Activated gamma-delta T cell (primary cell): Measurements from ENCODE around the gene FAM76A.
"Not testable (repeated sequence)": the region's sequence is repeated elsewhere in the genome, so short reads cannot be mapped to it uniquely, and the experiment has no call there.

ENCODE experiments used
- DNase-seq: peaks from one replicate; lab custom pipeline; 2025; lab: John Stamatoyannopoulos, UW

The FAM76A gene

DNA sequence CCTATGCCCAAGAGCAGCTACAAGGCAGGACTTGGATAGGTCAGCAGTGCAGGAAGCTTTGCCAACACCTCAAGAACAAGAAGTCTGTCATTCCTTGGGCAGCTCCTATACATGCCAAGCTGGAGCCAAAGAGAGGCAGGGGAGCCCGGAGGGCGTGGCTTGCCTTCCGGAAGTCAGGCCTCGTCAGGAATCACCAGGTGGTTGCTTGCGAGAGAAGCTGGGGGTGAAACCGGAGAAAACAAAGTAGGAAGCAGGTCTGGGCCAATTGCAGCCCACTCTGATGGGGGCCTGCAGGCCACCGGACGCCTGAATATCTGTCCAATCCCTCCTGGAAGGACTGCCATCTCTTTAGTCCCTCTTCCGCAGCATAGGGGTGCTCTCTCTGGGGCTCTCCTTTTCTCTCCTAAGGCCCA lies 794 bp upstream of the FAM76A start:
- no peak for DNase-seq

DNA sequence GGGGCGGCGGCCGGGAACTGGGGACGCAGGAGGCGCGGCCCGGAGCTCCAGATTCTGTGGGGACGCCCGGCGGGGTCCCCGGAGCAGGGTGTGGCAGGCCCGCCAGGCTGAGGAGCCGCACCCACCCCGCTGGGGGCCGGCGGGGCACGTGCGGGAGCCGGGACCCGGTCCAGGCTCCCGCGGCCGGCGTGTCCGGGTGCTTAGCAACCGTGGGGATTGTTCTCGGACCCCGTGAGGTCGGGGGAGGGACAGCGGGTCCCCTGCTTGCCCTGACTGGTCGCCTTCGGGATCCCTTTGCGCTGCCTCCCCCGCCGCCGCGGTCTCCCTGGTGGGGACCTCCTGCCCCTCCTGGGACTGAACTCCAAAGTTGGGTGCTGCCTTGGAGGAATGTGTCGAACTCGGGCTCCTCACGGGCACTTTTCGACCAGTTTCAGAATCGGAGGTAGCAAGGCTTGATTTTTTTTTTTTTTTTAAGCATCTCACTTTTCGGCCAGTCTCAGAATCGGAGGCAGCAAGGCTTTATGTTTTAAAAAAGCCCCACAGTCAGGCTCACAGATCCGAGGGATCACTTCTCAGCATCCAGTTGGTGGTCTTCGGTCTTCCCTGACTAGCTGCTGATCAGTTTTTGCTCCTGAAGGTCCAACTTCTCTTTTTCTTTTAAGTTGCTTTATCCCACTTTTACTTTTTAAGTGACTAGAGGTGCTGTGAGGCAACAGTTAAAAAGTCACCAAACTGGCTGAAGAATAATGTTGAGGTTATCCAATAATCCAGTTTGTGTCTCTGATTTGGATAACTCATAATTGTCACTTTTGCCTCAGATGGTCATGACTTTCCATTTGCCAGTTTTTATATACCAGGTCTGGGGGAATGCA lies 648 bp downstream of the FAM76A start:
- DNase-seq = peak; percentile 43

DNA sequence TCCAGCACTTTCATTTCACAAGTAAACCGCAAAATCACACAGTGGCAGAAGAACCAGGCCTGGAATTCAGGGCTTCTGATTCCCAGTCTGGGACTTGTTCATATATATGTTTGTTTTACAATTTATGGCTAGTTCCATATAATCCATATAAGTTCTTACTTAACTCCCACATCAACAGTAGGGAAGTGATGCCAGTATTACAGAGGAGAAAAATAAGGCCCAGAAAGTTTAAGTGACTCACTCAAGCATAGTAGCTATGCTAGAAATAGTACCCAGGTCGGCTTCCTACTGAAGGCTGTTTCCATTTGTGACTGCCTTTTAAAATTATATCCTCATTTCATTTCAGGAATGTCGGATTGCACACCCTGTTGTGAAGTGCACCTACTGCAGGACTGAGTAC lies 1.4 kb downstream of the FAM76A start:
- DNase-seq = no peak

DNA sequence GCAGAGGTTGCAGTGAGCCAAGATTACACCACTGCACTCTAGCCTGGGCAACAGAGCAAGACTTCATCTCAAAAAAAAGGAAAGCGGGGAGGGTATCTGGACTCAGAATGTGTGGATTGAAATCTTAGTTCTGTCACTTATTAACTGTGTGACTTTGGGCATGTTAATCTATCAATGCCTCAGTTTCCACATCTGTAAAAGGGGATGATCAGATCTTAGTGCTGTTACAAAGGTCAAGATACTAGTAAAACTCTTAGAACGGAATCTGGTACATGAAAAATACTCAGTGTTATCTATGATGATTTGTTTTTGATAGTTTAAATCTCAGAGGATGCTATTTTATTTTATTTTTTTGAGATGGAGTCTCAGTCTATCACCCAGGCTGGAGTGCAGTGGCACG lies 10.5 kb downstream of the FAM76A start:
- no peak for DNase-seq

DNA sequence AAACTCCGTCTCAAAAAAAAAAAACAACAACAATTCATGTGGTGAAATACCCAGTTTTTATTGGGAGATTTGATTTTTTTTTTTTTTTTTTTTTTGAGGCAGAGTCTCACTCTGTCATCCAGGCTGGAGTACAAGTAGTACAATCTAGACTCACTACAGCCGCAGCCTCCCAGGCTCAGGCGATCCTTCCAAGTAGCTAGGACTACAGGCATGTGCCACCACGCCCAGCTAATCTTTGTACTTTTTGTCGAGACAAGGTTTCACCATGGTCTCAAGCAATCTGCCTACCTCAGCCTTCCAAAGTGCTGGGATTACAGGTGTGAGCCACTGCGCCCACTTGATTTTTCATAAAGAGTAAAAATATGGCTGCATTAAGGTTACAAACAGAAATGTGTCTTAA lies 15.4 kb downstream of the FAM76A start:
- no peak for DNase-seq

DNA sequence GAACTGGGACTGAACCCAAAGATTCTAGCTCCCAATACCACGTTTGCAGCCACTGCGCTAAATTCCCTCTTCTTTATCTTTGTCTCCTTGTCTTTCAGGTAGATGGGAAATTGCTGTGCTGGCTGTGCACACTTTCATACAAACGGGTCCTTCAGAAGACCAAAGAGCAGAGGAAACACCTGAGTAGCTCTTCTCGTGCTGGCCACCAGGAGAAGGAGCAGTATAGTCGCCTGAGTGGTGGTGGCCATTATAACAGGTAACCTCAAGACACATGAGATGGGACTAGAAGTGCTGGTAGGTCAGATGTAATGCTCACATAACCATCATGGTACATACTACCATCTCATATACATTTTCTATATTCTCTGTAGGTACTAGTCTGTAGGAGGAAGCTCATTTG lies 18.8 kb downstream of the FAM76A start:
- no peak for DNase-seq

DNA sequence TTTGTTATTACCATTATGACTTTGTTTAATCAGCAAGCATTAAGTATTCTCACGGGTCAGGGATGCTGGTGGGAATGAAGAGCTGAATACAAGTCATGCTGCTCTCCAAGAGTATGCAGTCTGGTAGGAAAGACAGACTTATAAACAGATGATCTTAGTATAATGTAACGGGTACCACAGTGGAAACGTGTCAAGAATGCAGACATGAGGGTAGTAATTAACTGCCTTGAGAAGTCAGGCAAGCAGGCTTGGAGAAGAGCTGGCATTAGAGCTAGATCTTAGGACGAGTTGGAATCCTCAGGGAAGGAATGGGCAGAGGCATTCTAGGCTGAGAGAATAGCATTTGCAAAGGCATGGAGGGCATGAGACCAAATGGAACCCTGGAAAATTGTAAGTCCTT lies 19.7 kb downstream of the FAM76A start:
- no peak for DNase-seq

DNA sequence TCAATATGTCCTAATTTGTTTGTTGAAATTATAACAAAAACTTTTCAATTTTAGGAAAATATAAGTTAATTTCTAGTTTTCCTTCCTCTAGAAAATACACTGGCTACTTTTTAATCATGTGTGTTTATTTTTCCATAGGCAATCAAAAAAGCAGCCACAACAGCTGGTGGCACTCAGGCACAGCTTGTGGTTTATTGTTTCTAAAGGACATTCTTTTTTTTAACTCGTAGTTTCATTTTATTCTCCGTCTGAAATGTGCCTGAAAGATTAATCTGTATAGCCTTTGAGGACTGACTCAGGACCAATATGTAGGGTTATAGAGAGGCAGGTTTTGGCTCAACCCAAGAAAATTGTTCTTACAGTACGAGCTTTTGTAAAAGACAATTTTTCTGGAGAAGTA lies 26.6 kb downstream of the FAM76A start:
- no peak for DNase-seq

DNA sequence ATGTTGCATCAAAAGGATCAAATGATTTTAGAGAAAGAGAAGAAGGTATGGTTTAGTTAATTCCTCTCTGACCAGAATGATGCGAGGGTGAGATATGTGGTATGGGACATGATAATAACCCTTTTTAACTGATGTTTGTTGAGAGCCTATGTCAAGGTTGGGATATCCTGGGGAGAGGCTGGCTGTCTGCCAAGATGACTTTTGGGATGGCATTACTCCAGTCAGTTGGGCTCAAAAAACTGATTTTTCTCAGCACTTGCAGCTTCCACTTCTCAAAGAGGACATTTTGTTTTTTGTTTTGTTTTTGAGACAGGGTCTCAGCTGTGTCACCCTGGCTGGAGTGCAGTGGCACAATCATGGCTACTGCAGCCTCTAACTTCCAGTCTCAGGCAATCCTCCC lies 29.5 kb downstream of the FAM76A start:
- no peak for DNase-seq

DNA sequence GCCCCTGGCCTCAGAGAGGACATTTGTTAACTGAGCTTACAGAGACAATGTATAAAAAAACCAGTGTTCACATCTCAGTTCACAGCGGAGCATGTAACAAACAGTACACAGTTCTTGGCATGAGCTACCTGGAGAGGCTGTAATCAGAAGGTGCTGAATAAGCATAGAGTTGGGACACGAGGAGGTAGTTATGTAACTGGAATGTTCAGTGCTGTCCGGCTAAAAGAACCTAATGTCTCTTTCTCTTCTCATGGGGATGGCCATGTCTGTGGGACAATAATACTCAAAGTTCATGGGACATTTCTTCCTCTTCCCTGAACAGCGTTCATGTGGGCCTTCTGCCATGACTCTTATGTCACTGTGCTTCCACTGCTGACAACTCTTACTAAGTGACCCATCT lies 30.1 kb downstream of the FAM76A start:
- DNase-seq = no peak

DNA sequence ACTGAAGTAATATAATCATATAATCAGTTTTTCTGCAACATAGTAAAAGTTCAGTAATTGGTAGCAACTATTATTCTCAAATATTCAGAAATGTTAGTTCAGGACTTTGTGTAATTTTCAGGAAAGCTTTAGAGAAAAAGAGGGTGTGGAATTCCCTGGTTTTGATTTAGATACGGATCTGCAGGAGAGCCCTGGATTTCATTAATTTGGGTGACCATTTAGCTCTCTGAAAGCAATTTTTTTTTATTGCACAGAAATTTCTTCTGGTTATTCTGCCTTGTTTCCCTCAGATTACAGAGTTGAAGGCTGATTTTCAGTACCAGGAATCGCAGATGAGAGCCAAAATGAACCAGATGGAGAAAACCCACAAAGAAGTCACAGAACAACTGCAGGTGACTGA lies 33.5 kb downstream of the FAM76A start:
- no peak for DNase-seq

DNA sequence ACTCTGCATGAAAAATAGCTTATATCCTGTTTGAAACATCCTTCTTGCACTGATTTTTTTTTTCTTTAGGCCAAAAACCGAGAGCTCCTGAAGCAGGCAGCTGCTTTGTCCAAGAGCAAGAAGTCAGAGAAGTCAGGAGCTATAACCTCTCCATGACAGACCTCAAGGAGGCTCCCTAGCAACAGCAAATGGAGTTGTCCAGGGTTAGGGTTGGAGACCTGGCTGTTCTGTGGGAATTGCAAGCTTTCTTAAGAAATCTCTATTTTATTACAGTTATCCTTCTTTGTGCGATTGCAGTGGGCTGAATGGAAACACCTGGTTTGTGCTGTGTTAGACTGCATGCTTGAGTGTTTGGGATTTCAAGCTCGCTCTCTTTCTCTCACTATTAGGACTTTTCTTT lies 34.7 kb downstream of the FAM76A start:
- no peak for DNase-seq

DNA sequence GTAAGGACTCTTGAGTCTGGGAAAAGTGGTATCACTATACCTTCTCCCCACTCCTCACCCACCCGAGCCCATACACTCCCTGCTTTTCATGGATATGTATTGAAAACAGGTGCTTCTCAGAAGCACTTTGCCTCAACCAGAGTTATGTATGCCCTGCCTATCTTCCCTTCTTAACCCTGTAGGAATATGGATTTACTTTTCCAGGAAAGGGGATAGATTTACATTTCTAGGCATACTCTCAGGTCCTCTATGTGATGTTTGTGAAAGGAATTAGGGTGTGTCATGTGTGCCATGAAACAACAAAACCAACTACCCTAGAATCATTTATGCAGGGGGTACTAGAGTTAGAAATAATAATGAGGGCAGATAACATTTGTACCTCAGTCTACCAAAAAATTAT lies 36.3 kb downstream of the FAM76A start:
- no peak for DNase-seq

DNA sequence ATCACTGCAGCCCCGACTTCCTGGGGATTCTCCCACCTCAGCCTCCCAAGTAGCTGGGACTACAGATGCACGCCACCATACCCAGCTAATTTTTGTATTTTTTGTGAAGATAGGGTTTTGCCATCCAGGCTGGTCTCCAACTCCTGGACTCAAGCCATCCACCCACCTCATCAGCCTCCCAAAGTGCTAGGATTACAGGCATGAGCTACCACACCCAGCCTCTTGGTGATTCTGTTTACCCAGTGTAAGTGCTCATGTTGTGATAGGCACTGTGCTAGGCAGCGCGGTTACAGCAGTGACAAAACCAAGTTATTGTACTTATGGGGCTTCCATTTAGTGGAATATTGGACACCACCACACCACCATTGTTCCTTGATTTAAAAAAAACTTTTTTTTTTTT lies 37.6 kb downstream of the FAM76A start:
- DNase-seq = no peak

DNA sequence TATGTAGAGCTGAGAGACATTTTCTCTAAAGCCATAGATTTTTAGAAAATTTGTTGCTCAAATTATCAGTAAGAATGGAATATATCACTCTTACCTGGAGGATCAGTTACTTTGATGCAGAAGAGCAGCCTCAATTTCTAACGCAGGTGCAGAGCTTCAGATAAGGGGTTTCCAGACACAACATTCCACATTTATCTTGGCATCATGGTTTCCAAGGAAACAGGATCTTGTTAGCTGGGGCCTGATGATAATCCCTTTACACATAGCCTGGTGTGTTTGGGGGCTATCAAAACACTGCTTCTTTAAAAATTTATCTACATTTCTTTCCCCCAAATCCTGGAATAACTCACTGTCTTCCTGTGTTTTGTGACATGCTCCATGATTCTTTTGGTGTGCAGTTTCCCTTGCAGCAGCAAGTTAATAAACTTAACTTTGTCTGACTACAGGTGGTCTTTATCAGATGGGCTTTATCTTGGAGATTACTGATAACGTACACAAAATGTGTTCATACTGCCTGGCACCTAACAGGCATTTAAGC lies 44.6 kb downstream of the FAM76A start:
- DNase-seq = no peak

DNA sequence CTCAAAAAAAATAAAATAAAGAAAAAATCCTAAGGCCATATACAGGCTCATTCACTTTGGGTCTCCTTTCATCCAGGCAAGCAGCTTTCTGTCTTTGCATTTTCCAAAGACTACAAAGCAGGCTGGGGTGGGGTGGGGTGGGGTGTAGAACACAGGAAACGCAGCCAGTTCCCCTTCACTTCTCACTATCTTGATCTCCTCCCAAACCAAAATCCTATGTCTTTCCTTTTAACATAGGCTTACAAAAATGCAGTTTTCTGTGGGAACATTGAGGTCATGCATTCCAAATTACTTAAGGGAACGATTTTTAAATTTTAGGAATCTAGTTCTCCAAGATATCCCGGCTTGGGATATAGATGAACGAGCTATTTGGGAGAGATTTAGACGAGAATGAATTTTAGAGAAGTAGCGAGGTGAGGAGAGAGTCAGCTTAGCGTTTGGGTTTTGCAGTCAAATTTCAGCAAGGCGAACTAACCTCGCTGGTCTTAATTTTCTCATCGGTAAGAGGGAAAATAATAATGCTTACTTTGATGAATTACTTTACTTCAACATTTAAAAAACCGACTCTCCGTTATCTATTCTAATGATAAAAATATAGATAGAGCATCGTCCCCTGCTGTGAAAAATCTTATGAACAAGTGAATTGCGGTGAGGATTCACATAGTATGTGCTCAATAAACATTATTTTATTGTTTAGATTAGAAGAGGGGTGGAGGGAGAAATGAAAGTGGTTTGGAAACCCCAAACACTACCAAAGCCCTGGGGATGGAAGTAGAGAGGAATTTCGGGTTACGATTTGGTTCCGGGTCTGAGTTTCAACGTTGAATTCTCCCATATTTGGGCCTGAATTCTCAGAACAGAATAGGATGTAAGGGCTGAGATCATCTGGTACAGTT lies 46.5 kb downstream of the FAM76A start:
- DNase-seq = no peak

DNA sequence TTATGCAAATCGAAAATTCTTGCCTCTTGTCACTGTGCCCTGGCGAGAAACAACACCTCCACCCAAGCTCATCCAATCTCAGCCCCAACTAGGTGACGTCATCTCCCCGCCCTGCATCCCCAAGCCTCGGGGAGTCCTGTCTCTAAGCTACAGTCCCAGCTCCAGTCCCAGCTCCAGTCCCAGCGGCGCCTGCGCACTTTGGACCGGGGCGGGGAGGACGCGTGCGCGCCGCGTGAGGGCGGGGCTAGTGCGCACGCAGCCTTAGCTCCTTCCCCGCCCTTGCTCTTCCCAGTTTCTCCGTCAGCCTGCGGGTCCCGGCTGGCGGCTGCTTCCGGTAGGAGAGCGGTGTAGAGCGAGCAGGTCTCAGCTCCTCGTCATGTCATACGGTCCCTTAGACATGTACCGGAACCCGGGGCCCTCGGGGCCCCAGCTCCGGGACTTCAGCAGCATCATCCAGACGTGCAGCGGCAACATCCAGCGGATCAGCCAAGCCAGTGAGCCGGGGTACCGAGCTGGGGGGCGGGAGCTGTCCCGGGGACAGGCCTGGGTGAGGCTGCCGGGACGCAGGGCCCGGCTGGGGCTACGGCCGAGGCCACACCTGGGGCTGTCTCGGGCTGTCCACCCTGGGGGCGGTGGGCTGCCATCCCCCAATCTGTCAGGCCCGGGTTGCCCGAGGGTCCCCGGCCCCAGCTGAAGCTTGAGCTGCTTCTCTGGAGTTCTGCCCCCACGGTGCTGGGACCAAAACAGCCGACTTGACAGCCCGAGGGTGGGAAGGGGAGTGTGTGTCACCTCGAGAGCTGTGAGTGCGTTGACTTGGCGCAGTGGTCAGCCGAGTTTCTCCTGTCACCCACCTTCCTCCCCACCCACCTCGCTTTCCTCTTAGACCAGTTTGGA lies 47.4 kb downstream of the FAM76A start, which contains the start of gene STX12:
TSS of gene STX12 (plus strand) at position 288 of the 894 bp plus-strand sequence. CDS start at position 377, 89 bp downstream.
- DNase-seq = peak; percentile 95

DNA sequence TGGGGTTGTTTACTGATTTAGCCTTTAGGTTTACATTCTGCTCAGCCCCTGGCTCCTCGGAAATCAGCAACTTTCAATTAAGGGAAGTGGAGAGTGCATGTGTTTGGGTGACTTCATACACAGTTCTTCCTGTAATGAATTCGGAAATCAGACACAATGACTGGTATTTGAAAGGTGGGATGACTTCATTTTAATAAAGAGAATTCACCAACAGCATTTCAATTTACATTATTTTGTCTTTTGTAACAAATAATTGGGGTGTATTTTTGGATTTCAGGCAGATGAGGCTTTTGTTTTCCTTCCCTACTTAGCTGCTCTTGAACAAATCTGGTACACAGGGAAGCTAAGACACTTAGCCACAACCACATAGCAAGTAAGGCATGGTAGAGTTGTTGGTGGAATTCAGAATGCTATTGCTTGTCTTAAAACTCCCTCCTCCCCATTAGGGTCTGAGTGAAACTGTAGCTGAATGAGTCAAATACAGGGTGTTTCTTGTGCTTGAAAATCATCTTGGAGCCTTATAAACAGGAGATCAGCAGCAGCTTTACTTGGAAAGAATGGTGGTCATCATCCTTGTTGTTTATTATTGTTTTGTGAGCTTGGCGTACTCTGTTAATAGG lies 48.2 kb downstream of the FAM76A start:
- DNase-seq = no peak

DNA sequence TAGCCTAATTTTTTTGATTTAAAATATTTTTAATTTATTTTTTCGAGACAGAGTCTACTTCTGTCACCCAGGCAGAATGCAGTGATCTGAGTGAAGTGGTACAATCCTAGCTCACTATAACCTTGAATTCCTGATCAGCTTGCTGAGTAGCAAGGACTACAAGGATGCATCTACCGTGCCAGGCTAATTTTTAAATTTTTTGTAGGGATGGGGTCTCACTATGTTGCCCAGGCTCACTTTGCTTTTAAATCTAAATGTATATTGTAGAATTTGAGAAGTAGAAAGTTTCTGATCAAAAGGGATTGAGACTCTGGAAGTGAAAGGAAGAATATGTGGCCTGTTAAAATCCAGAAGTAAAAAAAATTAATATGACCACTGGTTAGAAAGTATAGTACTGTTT lies 48.9 kb downstream of the FAM76A start:
- no peak for DNase-seq

DNA sequence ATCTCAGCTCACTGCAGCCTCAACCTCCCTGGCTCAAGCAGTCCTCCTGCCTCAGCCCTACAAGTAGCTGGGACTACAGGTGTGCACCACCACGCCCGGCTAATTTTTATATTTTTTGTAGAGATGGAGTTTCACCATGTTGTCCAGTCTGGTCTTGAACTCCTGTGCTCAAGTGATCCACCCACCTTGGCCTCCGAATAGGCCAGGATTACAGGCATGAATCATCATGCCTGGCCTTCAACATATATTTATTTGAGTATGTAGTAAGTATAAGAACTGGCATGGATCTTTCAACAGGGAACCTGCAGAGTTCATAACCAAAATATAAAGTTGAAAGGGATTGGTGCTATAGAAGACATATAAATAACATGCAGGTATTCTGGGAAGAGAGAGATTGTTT lies 49.6 kb downstream of the FAM76A start:
- DNase-seq = not testable (repeated sequence)

DNA sequence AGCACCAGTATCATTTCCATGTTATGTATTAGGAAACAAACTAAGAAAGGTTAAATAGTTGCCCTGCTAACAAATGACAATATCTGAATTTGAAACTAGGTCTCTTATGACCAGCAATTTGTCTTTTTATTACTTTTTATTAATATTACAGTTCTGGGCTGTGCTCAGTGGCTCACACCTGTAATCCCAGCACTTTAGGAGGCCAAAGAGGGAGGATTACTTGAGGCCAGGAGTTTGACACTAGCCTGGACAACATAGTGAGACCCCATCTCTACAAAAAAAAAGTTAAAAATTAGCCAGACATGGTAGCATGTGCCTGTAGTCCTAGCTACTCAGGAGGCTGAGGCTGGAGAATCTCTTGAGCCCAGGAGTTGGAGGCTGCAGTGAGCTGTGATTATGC lies 50.5 kb downstream of the FAM76A start:
- DNase-seq = not testable (repeated sequence)
